Activated CD8-positive, alpha-beta memory T cell treated with anti-CD3 and anti-CD28 coated beads for 24 hours (primary cell): Measurements from ENCODE around the gene CXCR2.
"Not testable (repeated sequence)": the region's sequence is repeated elsewhere in the genome, so short reads cannot be mapped to it uniquely, and the experiment has no call there.

ENCODE experiments used
- DNase-seq: peaks from one replicate; pipeline ENCODE4 v3.0.0-alpha.2; 2020

CXCR2 gene

GRCh38 chr2:218130822-218131221, 5.0 kb downstream of the CXCR2 start:
- DNase-seq, result no peak

DNA sequence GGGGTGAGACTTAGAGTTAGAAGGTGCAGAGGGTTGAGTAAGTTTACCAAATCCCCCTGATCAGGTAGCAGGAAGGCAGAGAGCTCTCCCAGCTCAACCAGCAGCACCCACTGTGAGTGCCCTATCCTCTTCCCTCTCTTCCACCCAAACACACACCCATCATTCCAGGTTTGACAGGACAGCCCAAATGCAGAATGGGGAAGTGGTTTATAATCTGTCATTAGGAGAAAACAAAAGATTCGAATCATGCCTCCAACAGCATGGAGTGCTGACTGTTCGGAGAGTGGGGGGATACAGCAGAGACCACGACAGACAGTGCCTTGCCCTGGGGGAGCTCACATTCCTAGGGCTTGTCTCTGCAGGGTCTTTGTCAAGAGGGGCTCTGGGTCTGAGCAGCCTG, 11.7 kb downstream of the CXCR2 start:
- no peak for DNase-seq

GRCh38 chr2:218138047-218138446, 12.2 kb downstream of the CXCR2 start:
- DNase-seq, result no peak

DNA sequence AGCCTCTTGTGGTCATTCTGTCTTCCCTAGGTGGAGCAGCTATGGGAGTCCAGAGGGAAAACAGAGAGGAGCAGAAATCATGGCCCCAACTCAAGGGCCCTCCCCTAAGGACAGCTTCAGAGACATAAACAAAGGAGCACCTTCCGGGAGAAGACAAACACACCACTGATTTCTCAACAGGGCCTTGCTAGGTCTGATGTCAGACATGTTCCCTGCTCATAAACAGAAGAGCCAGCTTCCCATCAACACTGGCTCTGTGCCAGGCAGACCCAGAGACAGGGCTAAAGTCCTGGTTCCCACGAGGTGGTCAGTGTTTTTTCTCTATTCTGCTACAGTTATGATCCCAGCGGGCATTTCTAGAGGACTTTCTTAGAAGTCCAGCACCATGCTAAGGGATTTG, 19.3 kb downstream of the CXCR2 start:
- no peak for DNase-seq

- no peak for DNase-seq
These were observed 20.2 kb downstream of the CXCR2 start for GRCh38 chr2:218146056-218146455.

DNA sequence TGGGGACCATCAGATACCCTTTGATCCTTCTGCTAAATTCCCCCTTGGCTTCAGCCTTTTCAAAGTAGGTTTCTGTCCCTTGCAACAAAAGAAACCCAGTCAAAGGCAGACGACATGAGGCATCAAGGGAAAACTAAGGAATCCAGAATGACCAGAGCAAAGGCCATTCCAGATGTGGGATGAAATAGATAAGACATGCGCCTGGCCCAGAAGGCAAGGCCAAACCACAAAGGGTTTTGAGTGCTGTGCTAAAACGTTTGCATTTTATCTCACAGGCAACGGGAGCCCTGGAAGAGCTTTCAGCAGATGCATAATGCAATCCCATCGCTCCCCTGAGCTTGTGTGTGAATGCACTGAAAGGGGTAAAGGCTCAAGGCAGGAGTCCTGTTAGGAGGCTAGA, 23.3 kb downstream of the CXCR2 start:
- DNase-seq, result no peak

DNA sequence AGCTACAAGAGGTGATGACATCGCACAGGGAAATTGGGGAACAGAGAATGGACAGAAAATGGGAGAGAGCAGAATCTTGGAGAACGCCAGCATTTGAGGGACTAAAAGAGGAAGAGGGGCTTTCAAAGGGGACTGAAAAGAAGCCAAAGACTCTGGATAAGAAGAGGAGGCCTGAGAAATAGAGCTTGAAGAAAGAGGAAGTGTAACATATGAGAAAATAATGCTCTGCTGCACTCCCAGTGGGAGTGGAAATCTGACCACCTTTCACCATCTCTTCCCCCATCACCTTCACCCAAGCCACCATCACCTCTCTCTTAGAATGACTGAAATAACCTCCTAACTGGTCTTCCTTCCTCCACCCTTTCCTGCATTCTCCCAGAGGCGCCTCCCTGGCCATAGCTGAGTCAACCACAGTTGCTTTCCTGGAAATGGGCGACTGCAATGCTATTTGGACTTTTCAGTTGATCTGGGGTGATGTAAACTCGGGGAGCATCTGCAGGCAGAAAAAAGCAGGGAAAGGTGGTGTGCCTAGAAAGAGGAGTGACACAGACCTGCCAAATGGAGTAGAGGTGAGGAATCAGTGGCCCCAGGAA, 24.1 kb downstream of the CXCR2 start:
- no peak for DNase-seq

DNA sequence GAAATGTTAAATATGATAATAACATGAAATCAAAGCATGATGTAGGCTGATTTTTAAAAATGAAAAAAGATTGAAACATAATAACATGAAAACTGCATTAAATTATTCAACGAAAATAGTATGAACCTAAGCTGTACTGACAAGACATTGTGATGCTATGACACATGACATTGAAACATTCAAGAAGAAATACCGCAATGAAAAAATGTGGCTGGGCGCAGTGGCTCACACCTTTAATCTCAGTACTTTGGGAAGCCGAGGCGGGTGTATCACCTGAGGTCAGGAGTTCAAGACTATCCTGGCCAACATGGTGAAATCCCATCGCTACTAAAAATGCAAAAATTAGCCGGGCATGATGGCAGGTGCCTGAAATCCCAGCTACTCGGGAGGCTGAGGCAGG, 26.3 kb downstream of the CXCR2 start:
- DNase-seq, result no peak

- no peak for DNase-seq
These were observed 26.9 kb downstream of the CXCR2 start for GRCh38 chr2:218152777-218153176.

DNA sequence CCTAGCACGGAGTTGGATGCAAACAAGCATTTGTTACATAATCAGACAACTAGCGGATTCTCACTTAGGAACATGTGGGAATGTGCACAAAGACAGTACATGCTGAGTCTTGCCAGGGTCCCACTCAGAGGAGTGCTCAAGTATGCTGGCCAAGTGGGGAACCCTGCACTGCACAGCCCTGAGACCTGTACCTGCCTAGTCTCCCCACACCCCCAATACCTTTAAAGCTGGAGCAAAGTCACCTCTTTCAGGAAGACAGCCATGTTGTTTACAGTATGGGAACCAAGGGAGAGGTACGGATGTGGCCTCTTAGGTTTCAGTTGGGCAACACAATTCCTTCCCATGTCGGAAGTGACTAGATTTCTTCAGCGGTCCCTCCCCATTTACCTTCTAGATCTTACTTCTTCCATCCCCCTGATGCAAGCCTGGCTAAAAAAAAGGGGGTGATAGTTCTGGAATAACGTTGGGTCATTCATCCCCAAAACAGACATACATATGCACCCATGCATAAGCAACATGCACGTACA, 30.2 kb downstream of the CXCR2 start:
- DNase-seq, result no peak

- no peak for DNase-seq
These were observed 35.8 kb downstream of the CXCR2 start for GRCh38 chr2:218161644-218162043.

- no peak for DNase-seq
These were observed 37.0 kb downstream of the CXCR2 start for GRCh38 chr2:218162814-218163213.

DNA sequence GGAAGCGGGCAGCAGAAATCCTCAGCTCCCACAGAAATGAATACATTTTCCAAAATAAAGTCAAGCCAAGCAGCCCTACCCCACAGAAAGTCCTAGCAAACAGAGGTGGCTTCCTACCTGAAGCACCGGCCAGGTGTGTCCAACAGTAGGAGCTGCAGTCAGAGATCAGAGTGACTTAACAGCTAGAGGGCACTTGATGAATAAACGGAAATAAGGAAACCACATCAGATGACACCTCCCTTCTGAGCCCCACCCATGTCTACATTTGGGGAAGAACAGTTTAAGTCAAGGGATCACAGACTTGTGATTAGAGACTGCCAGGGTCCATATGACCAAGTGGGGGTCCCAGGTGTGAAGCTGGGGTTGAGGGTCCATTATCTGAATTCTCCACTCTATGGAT, 41.0 kb downstream of the CXCR2 start, which contains the start of gene CXCR1:
Gene CXCR1 (minus strand): TSS at position 172 of the 400 bp plus-strand sequence. CDS start 1,751 bp downstream, outside the sequence.
- DNase-seq, result peak; percentile 59

DNA sequence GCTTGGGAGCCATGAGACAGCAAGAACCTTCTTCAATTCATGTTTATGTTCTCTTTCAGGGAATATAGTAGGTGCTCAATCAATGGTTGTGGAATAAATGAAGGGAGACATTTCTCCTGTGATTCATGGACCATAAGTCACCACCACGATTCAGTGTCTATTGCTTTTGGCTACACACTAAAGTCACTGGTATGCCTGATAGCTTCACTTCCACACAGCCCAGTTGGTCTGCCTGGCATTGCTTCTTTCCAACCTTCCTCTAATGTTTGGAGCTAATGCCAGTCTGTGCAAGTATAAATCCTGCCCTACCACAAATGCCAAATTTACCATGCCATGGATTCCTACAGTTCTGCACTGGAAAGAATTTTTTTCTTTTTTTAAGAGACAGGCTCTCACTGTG, 42.2 kb downstream of the CXCR2 start:
- no peak for DNase-seq

GRCh38 chr2:218168635-218169462, 43.0 kb downstream of the CXCR2 start:
- DNase-seq, result peak; percentile 84

DNA sequence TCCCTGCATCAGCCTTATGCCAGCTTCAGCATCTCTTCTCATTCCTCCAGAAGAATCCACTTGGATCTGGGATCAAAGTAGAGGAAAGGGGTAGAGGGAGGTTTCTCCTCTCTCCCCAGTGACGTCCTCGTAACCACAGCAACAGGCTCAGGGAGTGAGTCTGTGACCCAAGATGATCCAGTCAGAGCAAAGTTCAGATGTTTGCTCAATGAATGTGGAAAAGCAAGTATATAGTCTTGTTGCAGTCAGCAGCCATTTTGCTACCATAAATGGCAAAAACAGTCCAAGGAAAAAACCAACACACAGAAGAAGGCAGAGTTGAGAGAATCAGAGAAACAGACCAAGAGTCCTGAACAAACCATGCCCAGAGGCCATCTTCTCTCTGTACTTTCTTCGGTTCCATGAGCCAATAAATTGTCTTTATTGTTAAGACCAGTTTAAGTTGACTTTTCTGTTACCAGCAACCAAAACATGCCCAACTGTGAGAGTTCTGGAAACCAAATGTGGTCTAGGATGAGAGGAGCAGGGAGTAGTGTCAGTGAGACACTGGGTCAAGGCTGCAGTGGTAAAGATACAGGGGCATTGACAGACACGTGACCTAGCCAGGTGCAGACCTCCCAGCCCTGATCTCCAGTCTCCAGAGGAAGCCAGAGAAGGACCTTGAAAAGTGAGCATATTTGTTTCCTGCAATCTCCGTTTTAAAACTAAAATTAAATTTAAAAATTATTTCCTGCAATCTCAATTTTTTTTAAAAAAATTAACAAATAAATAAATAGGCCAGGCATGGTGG, 44.1 kb downstream of the CXCR2 start:
- no peak for DNase-seq

- not testable (repeated sequence) for DNase-seq
These were observed 45.9 kb downstream of the CXCR2 start for GRCh38 chr2:218171744-218172143.

DNA sequence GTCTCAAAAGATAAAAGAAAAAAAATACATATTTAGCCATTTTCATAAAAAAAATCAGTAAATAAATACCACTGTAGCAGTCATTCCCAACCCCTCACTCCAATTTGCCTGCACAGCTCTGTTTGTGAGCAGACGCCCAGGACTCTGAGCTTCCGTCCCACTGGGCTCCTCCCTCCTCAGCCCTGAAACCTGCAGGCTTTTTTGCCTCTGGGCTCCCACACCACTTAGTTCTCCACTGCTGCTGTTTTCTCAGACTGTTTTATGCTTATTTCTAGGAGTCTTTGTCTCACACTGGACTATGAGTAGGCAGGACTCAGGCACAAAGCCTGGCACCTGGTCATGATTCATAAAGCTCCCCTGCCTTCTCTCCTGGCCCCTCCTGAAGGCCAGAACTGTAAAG, 47.0 kb downstream of the CXCR2 start:
- no peak for DNase-seq

DNA sequence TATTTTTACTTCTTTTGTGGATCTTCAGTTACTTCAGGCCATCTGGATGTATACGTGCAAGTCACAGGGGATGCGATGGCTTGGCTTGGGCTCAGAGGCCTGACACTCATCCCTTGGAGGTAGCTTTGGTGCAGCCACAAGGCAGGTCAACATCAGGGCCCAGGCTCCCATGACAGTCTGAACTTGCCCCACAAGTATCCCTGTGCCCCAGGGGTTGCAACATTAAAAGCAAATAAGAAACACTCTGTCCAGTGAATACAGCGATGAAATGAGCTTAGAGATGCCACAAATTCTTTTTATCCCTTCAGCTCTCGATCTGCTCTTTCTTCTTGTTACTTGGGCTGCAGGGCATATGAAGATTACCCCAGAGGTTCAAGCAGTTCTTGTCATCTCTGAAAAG, 54.0 kb downstream of the CXCR2 start:
- DNase-seq, result no peak

DNA sequence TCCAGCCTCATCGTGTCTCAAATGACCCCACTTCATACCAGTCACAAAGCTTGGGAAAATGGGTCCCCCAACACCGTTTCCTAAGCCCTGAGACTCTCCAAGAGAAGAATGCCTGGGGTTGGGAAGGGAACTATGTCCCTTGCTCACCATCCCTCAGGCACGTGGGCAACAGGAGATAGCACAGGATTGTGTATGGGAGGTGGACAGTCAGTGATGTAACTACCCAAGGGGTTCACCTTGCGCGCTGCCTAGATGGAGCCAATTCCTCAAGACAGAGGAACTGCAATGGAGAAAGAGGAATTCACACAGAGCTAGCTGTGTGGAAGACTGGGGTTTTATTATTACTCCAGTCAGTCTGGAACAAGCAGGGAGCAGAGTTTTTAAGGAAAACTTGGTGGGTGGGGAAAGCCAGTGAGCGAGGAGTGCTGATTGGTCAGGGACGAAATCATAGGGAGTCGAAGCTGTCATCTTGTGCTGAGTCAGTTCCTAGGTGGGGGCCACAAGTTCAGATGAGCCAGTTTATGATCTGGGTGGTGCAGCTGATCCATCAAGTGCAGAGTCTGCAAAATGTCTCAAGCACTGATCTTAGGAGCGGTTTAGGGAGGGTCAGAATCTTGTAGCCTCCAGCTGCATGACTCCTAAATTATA, 54.8 kb downstream of the CXCR2 start:
- no peak for DNase-seq

GRCh38 chr2:218184331-218184730, 58.5 kb downstream of the CXCR2 start:
- no peak for DNase-seq

- DNase-seq, result peak; percentile 85
These were observed 60.5 kb downstream of the CXCR2 start for GRCh38 chr2:218186355-218186766.
